Measurements from ENCODE around the gene RTRAF. TPM values are rescaled to one million over a fixed set of nuclear protein-coding genes. Genes with fewer than 3 reads are reported as not detected.

Gene RTRAF
- total RNA-seq, 4 donors from 2014 or later, result 16.7 to 50.7 (median 35.7) TPM

DNA sequence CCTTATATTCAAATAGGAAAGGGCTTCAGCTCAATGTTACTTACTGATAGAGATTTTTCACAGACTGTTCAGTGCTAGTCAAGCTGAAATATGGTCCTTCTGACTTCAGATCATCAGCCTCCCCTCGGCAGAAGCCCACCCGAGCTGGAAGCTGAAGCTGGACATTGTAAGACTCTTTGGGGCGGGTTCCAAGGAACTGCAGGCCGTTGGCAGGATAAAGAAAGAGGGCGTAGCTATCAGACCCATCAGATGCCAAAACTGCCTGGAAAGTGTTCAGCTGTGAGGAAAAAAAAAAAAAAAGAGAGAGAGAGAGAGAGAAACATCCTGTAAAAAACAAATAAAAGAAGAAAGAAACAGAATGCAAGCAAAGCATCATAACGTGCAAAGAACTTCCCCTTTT, 70.7 kb downstream of the RTRAF start:
- Histone ChIP-seq H3K4me1 (peaks cover 0 to 80% (median 33%) of the 10 kb centered on the region in 4 donors), H3K27me3 (no peaks in the 10 kb centered on the region), H3K9me3 (no peaks in the 10 kb centered on the region), H3K4me3 (no peak overlapping the region), H3K36me3 (peaks cover 0 to 5% (median 0%) of the 10 kb centered on the region in 3 donors), H3K27ac (peak overlapping the region in 3 of 4 donors; percentile 30 to 88 (median 78))
- WGBS, 2 donors, result 18 to 25% methylated on average over 6 of the region's 6 CpGs
- DNase-seq (ENCODE audit: low spot score in 2 of 2), result no peak
- TF ChIP-seq POLR2A (IDR thresholded peaks at IDR 0.05) (no peak), EP300 (IDR thresholded peaks at IDR 0.05) (no peak), CTCF (IDR thresholded peaks at IDR 0.05) (no peak)

Other genes starting within 250 kb of the RTRAF start
- gene GNG2, start 128.9 kb upstream of the RTRAF start, total RNA-seq, result 100 to 1,000 TPM in 1 of 4 donors, 10 to 100 TPM in 3; 54.3 to 121 (median 73.3) TPM
- 10 to 100 TPM; 61.4 to 90.0 (median 79.4) TPM for gene NID2, start 79.5 kb downstream of the RTRAF start, total RNA-seq

Measured in tibial nerve (tissue), 4 donors.